Measurements from ENCODE around the gene AK4.

DNA sequence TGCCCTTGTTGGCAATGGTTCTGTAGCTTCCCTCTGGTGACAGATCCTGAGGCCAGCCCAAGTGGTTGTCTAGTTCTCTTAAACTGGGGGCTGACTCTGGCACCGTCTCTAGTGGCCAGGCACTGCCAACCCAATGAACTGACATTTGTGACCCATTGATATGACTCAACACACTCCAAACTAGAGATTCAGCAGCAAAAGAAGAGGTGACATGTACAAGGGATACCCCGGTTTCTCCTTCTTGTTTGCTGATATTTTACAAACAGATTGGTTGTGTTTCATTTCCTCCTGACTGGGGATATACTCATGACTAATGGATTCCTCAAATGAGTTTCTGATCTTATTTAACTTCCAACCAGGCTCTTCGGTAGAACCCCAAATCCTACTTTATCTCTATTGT is 95.5 kb downstream of the AK4 start:
- TF ChIP-seq, protein P1, sequence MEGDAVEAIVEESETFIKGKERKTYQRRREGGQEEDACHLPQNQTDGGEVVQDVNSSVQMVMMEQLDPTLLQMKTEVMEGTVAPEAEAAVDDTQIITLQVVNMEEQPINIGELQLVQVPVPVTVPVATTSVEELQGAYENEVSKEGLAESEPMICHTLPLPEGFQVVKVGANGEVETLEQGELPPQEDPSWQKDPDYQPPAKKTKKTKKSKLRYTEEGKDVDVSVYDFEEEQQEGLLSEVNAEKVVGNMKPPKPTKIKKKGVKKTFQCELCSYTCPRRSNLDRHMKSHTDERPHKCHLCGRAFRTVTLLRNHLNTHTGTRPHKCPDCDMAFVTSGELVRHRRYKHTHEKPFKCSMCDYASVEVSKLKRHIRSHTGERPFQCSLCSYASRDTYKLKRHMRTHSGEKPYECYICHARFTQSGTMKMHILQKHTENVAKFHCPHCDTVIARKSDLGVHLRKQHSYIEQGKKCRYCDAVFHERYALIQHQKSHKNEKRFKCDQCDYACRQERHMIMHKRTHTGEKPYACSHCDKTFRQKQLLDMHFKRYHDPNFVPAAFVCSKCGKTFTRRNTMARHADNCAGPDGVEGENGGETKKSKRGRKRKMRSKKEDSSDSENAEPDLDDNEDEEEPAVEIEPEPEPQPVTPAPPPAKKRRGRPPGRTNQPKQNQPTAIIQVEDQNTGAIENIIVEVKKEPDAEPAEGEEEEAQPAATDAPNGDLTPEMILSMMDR (IDR thresholded peaks at IDR 0.05) = no peak
- no peak for TF ChIP-seq EP300 (IDR thresholded peaks at IDR 0.05)
- no peak for TF ChIP-seq POLR2A (IDR thresholded peaks at IDR 0.05)

Data from gastroesophageal sphincter (tissue), 3 donors.